Measurements from ENCODE around the gene INHBA. TPM values are rescaled to one million over a fixed set of nuclear protein-coding genes. Genes with fewer than 3 reads are reported as not detected.

The INHBA gene
- total RNA-seq, 2 donors from 2014 or later: 0.52 TPM; not detected in 1

GRCh38 chr7:41688906-41689305, 14.0 kb downstream of the INHBA start:
- TF ChIP-seq POLR2A (IDR thresholded peaks at IDR 0.05): no peak
- TF ChIP-seq CTCF (IDR thresholded peaks at IDR 0.05): no peak
- no peak for ATAC-seq
- no peak for DNase-seq
- WGBS, 2 donors: 46 to 58% methylated on average over 2 of the region's 2 CpGs
- Histone ChIP-seq H3K27ac (no peak overlapping the region), H3K27me3 (no peaks in the 10 kb centered on the region), H3K4me1 (no peaks in the 10 kb centered on the region), H3K4me3 (no peak overlapping the region), H3K36me3 (replicated peaks in 1 of 2; ENCODE audit: insufficient read depth in 1 of 2, low read depth in 2 of 2) (no peaks in the 10 kb centered on the region), H3K9me3 (no peaks in the 10 kb centered on the region)
- intact Hi-C loops (cut with DNase I): no loop called here

GRCh38 chr7:41688012-41688625, 14.8 kb downstream of the INHBA start:
- TF ChIP-seq CTCF (IDR thresholded peaks at IDR 0.05): no peak
- TF ChIP-seq POLR2A (IDR thresholded peaks at IDR 0.05): no peak
- DNase-seq (no peak), ATAC-seq (no peak)
- H3K36me3 ChIP-seq (replicated peaks in 1 of 2; ENCODE audit: insufficient read depth in 1 of 2, low read depth in 2 of 2): no peaks in the 10 kb centered on the region
- no peaks in the 10 kb centered on the region for H3K27me3 ChIP-seq
- no peak overlapping the region for H3K27ac ChIP-seq
- H3K4me1 ChIP-seq: no peaks in the 10 kb centered on the region
- no peaks in the 10 kb centered on the region for H3K9me3 ChIP-seq
- H3K4me3 ChIP-seq: no peak overlapping the region
- intact Hi-C loops (cut with DNase I): no loop called here
- WGBS, 2 donors: 82 to 91% methylated on average over 2 of the region's 2 CpGs

GRCh38 chr7:41685684-41686083, 17.2 kb downstream of the INHBA start:
- Histone ChIP-seq H3K4me3 (no peak overlapping the region), H3K27ac (no peak overlapping the region), H3K36me3 (replicated peaks in 1 of 2; ENCODE audit: insufficient read depth in 1 of 2, low read depth in 2 of 2) (no peaks in the 10 kb centered on the region), H3K9me3 (no peaks in the 10 kb centered on the region), H3K4me1 (no peaks in the 10 kb centered on the region), H3K27me3 (no peaks in the 10 kb centered on the region)
- WGBS, 2 donors: 38 to 49% methylated on average over 1 of the region's 1 CpG
- intact Hi-C loops (cut with DNase I): no loop called here
- TF ChIP-seq CTCF (IDR thresholded peaks at IDR 0.05): no peak
- TF ChIP-seq POLR2A (IDR thresholded peaks at IDR 0.05): no peak
- DNase-seq (no peak), ATAC-seq (no peak)

- no peak for DNase-seq
- no peaks in the 10 kb centered on the region for H3K36me3 ChIP-seq (replicated peaks in 1 of 2; ENCODE audit: insufficient read depth in 1 of 2, low read depth in 2 of 2)
- ATAC-seq: no peak
- no peaks in the 10 kb centered on the region for H3K27me3 ChIP-seq
- intact Hi-C loops (cut with DNase I): no loop called here
- H3K4me1 ChIP-seq: no peaks in the 10 kb centered on the region
- H3K27ac ChIP-seq: no peak overlapping the region
- no peak for TF ChIP-seq POLR2A (IDR thresholded peaks at IDR 0.05)
- TF ChIP-seq CTCF (IDR thresholded peaks at IDR 0.05): no peak
- no peak overlapping the region for H3K4me3 ChIP-seq
- no peaks in the 10 kb centered on the region for H3K9me3 ChIP-seq
These were observed 20.5 kb downstream of the INHBA start for GRCh38 chr7:41682422-41682821.

GRCh38 chr7:41679566-41679965, 23.3 kb downstream of the INHBA start:
- no peak for TF ChIP-seq CTCF (IDR thresholded peaks at IDR 0.05)
- TF ChIP-seq POLR2A (IDR thresholded peaks at IDR 0.05): no peak

More at GRCh38 chr7:41679566-41679965, 23.3 kb downstream of the INHBA start:
- DNase-seq (no peak), ATAC-seq (no peak)
- intact Hi-C loops (cut with DNase I): no loop called here
- H3K4me1 ChIP-seq: no peaks in the 10 kb centered on the region
- 64 to 66% methylated on average over 2 of the region's 2 CpGs for WGBS, 2 donors
- H3K27ac ChIP-seq: no peak overlapping the region
- no peak overlapping the region for H3K4me3 ChIP-seq
- H3K36me3 ChIP-seq (replicated peaks in 1 of 2; ENCODE audit: insufficient read depth in 1 of 2, low read depth in 2 of 2): no peaks in the 10 kb centered on the region
- no peaks in the 10 kb centered on the region for H3K9me3 ChIP-seq
- no peaks in the 10 kb centered on the region for H3K27me3 ChIP-seq
